Measurements from ENCODE around the gene KIRREL1. TPM values are rescaled to one million over a fixed set of nuclear protein-coding genes. Genes with fewer than 3 reads are reported as not detected.

Gene KIRREL1
- total and polyA plus RNA-seq, 2 of the 8 experiments (the other 6 are each of a cell fraction or from before 2014, with no cell fraction given) = 14.2 to 39.0 TPM

DNA sequence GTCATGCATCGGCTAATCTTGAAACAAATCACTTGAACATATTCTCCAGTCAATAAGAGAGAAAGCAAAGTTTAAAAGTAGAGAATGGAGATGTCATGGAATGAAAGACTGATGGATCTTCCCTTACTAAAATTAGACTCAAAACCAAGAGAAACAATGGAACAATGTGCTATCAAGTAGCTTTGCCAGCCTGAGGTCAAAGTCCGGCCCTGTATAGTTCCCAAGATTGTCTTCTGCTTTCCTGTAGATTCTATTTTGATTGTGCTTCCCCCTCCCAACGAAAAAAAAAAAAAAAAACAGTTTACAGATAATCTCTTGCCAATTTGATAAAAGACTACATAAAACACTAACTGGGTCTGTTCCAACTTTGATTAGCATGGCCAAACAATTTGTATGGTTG is 40.8 kb upstream of the KIRREL1 start (continued):
- TF ChIP-seq CTCF (IDR thresholded peaks at IDR 0.05; ENCODE audit: control extremely low read depth in 1 of 3, insufficient read depth in 1 of 3, low read depth in 1 of 3, low read length in 3 of 3) (no peak), SIN3A (conservative IDR thresholded peaks at IDR 0.05 in 1 of 2, IDR thresholded peaks at IDR 0.05 in 1 of 2; ENCODE audit: low read depth in 1 of 2, low read length in 2 of 2) (no peak), CREB1 (IDR thresholded peaks at IDR 0.05) (no peak)
